ENCODE results near the gene NELFE.

- TF ChIP-seq CTCF (IDR thresholded peaks at IDR 0.05) (no peak), POLR2A (IDR thresholded peaks at IDR 0.05; ENCODE audit: low read depth) (no peak), EP300 (IDR thresholded peaks at IDR 0.05) (no peak), POLR2AphosphoS5 (IDR thresholded peaks at IDR 0.05) (no peak)
Observed at GRCh38 chr6:31907158-31907813, 51.5 kb downstream of the NELFE start.

All from esophagus muscularis mucosa (tissue), 4 donors.